Activated gamma-delta T cell treated with anti-CD3 and anti-CD28 coated beads, Interleukin-2, amount 50 U/mL, for 16 hours (primary cell): Measurements from ENCODE around the gene COL25A1.

Experiments
- DNase-seq: peaks from one replicate; pipeline ENCODE4 v3.0.0-alpha.2; 2020; ENCODE audit warnings: low read depth

The COL25A1 gene

GRCh38 chr4:108861334-108861733, 441.1 kb downstream of the COL25A1 start:
- no peak for DNase-seq

DNA sequence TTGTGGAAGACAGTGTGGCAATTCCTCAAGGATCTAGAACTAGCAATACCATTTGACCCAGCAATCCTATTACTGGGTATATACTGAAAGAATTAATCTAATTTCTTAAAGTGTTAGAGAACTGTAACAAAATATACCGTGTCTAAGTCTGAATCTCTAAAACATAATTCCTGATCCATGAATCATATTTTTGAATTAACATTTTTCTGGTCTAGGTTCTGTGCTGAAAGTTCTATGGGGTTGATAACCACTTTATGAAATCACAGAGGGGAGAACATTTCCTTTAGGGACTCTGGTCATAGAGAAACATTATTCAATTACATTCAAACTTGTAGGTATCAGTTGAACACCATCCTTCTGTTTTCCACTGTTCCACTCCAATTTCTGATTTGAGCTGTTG, 447.7 kb downstream of the COL25A1 start:
- no peak for DNase-seq

- DNase-seq: no peak
Observed at GRCh38 chr4:108852691-108853090, 449.8 kb downstream of the COL25A1 start.

- DNase-seq: no peak
Observed at GRCh38 chr4:108851366-108851765, 451.1 kb downstream of the COL25A1 start.

DNA sequence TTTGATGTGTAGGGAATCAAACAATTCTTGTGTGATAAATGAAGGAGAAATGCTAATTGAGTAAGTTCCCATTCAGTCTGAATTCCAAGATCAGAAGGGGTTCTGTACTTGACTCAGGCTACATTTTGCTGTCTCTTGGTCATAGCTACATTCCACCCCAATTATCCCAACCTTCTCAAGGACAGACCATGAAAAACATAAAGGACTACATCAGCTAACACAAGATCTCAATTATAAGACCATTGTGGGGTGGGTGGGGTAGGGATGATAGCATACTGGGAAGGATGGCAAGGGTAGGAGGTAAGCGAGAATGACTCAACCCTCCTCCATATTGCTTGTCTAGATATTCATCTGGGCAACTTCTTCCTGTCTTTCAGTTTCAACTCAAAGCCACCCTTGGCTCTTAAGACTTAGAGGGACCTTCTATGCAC, 452.2 kb downstream of the COL25A1 start:
- no peak for DNase-seq

- no peak for DNase-seq
Observed at GRCh38 chr4:108849611-108850168, 452.8 kb downstream of the COL25A1 start.

GRCh38 chr4:108846568-108846967, 455.9 kb downstream of the COL25A1 start:
- DNase-seq: no peak

- DNase-seq: no peak
Observed at GRCh38 chr4:108840426-108840975, 462.0 kb downstream of the COL25A1 start.

GRCh38 chr4:108839333-108839732, 463.1 kb downstream of the COL25A1 start:
- no peak for DNase-seq

GRCh38 chr4:108838451-108838850, 464.0 kb downstream of the COL25A1 start:
- DNase-seq: no peak

DNA sequence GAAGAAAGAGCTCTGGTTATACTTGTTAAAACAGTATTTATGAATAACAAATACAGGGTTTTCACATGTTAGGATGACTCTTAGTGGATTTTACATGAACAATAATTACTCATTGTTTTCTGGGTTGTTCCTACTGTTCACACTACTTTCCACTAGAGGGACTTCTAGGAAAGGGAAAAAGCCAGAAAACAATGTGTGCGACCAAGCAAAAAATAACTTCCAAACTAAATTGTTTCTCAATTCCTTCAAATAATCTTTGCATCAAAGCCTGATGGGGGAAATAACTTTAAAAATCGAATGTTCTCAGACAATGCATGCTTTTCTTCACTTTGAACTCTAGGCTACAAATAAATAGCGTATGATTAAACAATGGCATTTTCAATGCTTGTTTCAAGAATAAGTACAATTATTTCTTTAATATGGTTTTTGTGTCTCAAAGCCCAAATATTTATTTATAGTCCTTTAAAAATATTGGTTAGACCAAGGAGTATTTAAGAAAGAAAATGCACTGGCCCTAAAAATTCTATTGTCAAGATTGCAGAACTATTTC, 467.5 kb downstream of the COL25A1 start:
- DNase-seq: no peak

DNA sequence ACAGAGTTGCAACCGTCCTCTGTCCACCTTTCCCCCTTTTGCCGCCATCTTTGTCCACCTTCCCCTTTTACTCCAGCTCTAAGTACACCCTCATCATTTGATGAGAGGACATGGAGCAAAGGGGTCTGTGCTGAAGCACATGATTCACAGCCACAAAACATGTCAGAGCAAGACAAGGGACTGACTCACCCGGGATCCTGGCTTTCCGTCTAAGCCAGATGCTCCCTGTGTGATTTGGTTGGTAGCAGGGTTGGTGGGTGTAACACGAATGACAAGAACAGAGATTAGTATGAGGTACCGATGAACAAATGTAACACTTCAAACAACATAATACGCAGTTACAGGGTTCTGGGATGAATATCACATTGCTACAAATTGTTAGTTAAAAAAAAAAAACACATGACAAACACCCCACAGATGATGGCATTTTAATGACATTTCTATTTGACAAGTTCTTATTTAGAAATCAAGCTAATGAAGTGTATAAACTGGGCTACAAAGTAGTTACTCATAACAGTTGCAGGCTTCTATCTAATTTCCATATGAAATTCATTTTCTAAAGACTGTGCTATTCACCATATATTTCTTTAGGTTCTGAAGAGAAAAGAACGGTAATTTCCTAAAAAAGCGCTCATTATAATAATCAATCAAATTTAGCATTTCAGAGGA, 468.2 kb downstream of the COL25A1 start:
- no peak for DNase-seq

DNA sequence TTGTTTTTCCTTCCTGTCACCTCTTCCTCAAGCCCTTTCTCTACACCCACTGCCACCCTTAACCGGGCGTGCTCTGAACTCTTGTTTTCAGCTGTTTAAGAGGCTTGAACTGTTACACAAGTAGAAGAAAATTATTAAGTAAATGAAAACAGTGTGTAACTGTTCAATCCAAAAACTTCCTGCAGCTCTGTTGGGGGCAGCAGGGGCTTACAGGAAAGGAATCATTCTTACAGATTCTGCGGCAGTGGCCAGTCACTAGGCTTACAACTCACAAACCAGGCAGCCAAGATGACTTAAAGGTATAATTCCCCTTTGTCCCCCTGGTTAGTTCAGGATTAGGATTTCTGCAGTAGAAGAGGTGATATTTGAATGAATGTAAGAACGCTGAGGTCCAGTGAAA, 469.4 kb downstream of the COL25A1 start:
- no peak for DNase-seq

DNA sequence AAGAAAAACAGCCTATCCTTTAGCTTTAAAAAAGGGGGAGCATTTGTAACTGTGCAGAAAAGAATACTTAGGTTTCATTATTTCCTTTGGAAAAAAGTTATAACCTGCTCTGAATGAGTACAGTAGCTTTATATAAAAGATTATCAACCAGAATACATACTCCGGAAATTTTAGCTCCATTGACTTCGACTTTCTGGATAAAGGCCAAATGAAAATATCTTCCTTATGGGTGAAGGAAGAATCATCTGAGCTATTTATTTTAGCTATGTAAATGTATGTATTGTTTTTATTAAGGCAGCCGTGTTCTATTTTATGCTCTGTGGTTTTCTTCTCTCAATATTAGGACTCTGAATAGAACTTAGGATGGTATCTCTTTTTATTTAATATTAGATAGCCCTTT, 470.6 kb downstream of the COL25A1 start:
- no peak for DNase-seq

DNA sequence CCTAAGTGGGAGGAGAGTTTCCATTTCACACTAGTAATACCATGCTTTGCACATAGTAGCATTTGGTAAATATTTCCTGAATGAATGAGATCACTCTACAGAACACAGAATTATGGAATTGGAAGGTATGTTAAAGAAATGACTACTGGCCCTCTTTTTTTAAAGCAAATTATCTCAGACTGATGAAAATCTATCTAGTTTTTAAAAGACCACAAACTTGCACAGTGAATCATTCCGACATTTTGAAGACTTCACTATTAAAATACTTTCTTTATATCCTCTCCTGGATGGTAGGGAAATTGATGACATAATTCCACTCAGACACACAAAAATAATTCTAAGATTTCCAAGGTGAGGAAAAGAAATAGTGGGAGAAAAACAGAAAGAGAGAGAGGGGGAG, 471.2 kb downstream of the COL25A1 start:
- DNase-seq: no peak

- DNase-seq: no peak
Observed at GRCh38 chr4:108830509-108831244, 471.8 kb downstream of the COL25A1 start.

DNA sequence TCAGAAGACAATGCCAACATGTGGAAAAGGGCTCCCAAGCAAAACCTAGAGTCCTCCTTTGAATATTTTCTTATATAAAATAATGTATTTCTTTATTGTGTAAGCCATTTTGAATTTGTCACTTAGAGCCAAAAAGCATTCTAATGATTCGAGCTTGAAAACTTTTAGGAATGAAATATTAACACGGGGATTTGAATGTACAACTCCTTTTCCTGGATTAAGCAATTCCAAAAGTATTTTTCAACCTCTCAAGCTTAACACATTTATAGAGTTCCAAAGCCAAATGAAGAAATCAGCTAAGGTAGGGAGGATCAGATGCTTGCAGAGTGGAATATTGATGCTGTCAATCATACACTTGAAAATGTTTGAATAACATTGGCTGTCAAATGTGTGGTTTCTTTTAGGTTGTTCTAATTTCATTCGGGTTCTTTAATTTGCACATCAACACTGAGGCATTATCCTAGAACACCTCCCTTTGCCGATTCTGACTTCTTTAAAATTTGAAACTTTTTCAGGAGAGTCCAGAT, 472.4 kb downstream of the COL25A1 start:
- DNase-seq: no peak

DNA sequence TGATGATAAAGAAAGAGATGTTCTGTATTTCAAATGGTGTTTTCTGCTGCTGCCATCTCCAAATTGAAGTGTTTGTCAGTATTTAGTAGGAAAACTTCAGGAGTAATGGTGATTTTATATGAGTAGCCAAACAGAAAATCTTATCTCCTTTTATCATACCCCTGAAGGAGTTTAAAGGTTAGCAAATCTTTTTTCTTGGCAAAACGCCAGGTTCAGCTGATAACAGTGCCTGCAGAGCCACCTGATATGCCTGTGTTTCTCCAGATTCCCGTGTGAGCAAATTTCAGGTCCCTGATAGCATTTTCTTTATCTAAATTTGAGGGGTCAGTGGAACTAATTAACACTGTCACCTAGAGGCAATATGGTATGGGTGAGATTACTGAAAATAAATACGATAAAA, 473.8 kb downstream of the COL25A1 start:
- no peak for DNase-seq

DNA sequence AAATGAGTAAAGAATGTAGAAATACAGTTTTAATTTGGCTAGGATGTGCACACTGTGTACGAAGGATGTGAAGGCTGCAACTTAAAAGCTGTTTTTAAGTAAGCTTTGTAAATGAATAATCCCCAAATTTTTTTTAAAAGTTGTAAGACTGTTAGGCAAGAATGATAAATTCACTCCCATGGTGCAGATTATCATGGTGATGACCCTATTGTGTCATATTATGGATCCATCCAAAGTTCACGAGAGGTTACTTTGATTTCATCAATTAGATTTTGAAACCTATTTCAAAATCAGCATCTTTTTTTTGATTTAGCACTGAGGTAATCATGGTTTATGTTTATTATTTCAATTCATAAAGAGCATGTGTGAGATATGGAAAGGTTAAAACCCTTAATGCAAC, 476.7 kb downstream of the COL25A1 start:
- DNase-seq: no peak

- no peak for DNase-seq
Observed at GRCh38 chr4:108821351-108821930, 481.0 kb downstream of the COL25A1 start.

GRCh38 chr4:108820492-108821350, 481.7 kb downstream of the COL25A1 start:
- no peak for DNase-seq
